ENCODE measurements around the gene ACSS1.

ACSS1 gene

GRCh38 chr20:25079171-25079570 lies 21.2 kb upstream of the ACSS1 start:
- DNase-seq: no peak

DNA sequence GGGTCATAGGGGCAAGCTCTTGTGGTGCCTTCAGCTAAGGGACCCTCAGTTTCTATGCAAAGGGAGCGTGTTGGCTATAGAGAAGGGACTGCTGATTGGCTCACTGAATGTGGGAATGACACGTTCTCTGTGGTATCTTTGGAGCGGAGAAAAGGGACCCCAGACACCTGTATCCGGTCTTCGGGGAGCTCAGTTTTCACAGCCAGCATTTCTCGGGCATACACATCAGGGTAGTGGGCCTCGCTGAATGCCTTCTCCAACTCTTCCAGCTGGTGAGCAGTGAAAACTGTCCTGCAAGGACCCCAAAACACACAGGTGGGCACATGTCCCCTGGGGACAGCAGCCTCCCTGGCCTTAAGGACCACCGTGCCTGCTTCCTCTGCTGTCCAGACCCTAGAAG lies 20.7 kb upstream of the ACSS1 start:
- no peak for DNase-seq

- peak in 21 of 51 donors; percentile 15 to 68 (median 46) for DNase-seq
Measured at GRCh38 chr20:25077610-25078169, 19.8 kb upstream of the ACSS1 start.

- peak in 3 of 51 donors; percentile 23 to 37 (median 28) for DNase-seq
Measured at GRCh38 chr20:25076731-25077609, 19.0 kb upstream of the ACSS1 start.

- no peak for DNase-seq
Measured at GRCh38 chr20:25076201-25076600, 18.3 kb upstream of the ACSS1 start.

DNA sequence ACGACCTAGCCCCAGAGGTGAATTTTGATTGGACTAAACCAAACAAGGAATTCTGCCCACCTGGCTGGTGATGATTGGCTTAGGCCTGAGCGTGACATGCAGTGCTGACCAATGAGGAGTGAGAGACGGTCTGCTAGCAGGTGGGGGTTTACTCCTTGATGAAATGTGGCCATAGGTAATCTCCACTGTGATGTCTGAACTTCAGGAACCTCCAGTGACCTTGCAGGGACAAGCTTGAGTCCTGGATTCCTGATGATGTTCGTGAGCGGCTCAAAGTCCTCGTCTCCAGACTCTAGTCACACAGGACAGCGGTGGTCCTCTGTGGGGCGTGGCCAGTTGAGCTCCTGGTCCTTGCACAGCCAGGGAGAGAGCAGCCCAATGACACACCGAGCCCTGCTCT lies 15.6 kb upstream of the ACSS1 start:
- DNase-seq: no peak

DNA sequence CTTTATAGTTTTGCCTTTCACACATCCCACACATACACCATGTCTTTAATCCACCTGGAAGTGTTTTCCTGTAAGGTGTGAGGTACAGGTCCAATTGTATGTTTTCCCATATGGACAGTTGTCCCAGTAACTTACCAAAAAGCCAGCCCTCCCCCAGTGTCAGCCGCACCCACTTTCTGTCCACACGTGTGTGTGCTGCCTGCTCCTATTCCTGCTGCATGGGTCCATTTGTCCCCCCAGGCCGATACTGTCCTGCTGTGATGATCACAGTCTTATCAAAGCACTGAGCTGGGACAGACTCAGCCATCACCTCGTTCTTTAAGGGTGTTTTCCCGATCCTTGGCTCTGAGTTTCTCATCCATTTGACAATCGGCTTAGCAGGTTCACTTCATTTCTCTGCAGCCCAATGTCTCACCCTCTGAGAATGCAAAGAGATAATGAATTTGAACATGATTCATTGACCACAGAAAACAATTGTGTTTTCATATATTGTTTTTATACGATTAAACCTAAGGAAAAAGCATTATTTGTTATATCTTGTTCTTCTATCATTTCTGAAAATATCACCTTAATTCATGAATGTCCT lies 14.4 kb upstream of the ACSS1 start:
- no peak for DNase-seq

GRCh38 chr20:25071734-25072133 lies 13.8 kb upstream of the ACSS1 start:
- no peak for DNase-seq

DNA sequence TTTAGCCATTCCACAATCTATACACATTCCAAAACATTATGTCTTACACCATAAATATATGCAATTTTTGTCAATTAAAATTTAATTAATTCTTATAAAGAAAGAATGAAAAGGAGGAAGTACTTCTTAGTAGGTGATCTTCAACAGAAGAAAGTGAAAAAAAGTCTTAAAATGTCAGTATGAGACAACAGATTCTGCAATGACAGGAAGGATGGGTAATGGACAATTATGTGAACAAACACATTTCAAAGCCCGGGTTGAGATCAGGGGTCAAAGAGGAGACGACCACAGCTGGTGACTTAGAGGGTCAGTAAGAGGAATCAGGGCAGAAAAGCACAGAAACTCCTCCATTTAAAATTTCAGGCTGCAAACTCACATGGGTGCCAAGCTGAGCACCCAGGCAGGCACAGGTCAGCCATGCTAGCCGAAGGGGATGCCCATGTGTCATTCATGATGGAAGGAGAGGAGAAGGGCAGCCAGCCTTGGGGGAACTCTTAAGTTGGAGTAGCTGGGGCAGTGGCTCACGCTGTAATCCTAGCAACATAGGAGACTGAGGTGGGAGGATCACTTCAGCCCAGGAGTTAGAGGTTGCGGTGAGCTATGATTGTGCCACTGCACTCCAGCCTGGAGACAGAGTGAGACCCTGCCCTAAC lies 13.0 kb upstream of the ACSS1 start:
- DNase-seq: no peak

GRCh38 chr20:25067102-25067987 lies 9.4 kb upstream of the ACSS1 start:
- DNase-seq: no peak

- DNase-seq: no peak
Measured at GRCh38 chr20:25066386-25066785, 8.4 kb upstream of the ACSS1 start.

DNA sequence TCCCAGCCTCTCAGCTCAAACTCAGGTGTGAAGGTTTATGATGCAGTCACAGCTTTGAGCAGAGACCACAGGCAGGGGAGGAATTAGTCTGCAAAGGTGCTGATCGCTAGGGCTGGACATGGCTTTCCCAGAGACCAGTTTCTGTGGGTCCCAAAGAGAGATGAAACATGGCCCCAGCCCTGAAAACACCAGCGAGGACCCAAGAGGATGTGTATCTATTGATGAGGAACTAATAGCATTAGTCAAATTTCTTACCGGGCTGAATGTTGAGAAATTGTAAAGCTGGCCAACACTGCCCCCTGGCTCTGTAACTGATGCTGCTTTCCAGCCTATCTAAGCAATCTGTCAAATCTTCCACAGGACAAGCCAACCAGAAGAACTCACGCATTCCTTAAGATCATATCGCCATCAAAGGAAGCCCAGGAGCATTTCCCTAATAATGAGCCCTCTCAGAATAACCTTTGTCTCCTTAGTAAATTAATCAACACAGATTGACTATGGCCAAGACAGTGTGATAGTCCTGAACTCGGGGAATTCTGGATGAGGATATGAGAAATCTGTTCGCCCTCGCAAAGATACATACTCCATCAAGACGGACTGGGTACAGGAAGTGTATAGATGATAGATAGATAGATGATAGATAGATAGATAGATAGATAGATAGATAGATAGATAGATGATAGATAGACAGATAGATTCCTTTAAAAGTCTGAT lies 7.8 kb upstream of the ACSS1 start:
- peak in 30 of 51 donors; percentile 17 to 84 (median 52) for DNase-seq

DNA sequence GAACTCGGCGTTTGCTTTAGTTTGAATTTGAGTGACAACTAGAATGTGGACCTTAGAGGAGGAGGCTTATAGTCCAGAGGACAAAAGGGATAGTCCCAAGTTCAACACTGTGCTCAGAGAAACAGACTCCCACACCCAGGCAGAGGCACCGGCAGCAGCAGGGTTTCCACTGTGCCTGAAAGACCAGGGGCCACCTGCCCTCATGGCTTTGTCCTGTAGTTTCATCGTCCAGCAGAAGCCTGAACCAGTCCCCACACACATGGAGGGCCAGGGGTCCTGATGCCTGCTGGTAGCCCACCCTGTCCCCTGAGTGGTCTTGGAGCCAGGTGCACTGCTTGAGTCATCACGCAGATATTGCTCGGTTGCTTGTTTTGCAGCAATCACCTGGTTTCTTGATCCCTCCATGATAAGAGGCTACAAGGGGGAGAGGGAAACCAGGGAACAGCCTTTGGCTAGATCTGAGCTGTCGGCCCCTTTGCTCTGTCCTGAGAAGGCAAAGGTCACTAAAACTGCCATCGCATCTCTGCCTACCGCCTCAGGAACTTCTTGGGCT lies 7.2 kb upstream of the ACSS1 start:
- no peak for DNase-seq

- no peak for DNase-seq
Measured at GRCh38 chr20:25064561-25065071, 6.7 kb upstream of the ACSS1 start.

DNA sequence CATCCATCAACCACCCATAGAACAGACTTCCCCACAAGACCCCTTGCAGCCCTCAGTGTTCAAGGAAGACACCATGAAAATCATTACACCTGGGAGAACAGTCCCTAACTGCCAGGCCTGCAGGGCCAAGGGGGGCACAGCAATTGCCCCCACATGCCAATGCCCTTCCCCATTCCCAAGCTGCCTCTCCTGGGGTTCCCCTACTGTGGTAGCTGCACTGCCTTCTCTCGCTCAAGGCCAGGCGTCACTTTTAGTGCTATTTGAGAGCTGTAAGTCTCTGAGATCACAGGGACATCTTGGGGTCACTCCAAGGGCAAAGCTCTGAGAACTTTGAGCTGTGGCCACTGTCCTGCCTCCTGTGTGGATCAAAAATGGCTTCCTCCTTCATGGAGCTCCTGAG lies 6.0 kb upstream of the ACSS1 start:
- no peak for DNase-seq

- DNase-seq: no peak
Measured at GRCh38 chr20:25063546-25063945, 5.6 kb upstream of the ACSS1 start.

- no peak for DNase-seq
Measured at GRCh38 chr20:25062841-25063240, 4.9 kb upstream of the ACSS1 start.

- no peak for DNase-seq
Measured at GRCh38 chr20:25061821-25062530, 4.0 kb upstream of the ACSS1 start.

- DNase-seq: no peak
Measured at GRCh38 chr20:25061103-25061799, 3.3 kb upstream of the ACSS1 start.

Data from hypothalamus (tissue), 51 donors.